ENCODE results near the gene IQGAP2.

Gene IQGAP2

GRCh38 chr5:76402886-76403765 lies at the start of gene IQGAP2:
Gene IQGAP2 (plus strand): TSS chr5:76403285. CDS start chr5:76403546, 261 bp downstream.
- DNase-seq, result peak; percentile 81

- no peak for DNase-seq
Measured at GRCh38 chr5:76356887-76357286, 46.2 kb upstream of the IQGAP2 start.

GRCh38 chr5:76363352-76364225 lies 39.5 kb upstream of the IQGAP2 start:
- DNase-seq, result peak; percentile 98

- DNase-seq, result no peak
Measured at GRCh38 chr5:76364226-76364589, 38.9 kb upstream of the IQGAP2 start.

GRCh38 chr5:76365561-76365960 lies 37.5 kb upstream of the IQGAP2 start:
- no peak for DNase-seq

- DNase-seq, result peak; percentile 51
Measured at GRCh38 chr5:76366596-76366995, 36.5 kb upstream of the IQGAP2 start.

GRCh38 chr5:76367623-76368371 lies 35.3 kb upstream of the IQGAP2 start:
- peak; percentile 32 for DNase-seq

- no peak for DNase-seq
Measured at GRCh38 chr5:76368941-76369340, 34.1 kb upstream of the IQGAP2 start.

- peak; percentile 87 for DNase-seq
Measured at GRCh38 chr5:76369668-76370067, 33.4 kb upstream of the IQGAP2 start.

GRCh38 chr5:76371960-76372322 lies 31.1 kb upstream of the IQGAP2 start:
- DNase-seq, result no peak

- DNase-seq, result peak; percentile 95
Measured at GRCh38 chr5:76372323-76373054, 30.6 kb upstream of the IQGAP2 start.

- DNase-seq, result no peak
Measured at GRCh38 chr5:76376148-76376865, 26.8 kb upstream of the IQGAP2 start.

GRCh38 chr5:76376866-76377230 lies 26.2 kb upstream of the IQGAP2 start:
- peak; percentile 79 for DNase-seq

- DNase-seq, result no peak
Measured at GRCh38 chr5:76378355-76378754, 24.7 kb upstream of the IQGAP2 start.

GRCh38 chr5:76379316-76379715 lies 23.8 kb upstream of the IQGAP2 start:
- DNase-seq, result no peak

GRCh38 chr5:76379855-76380254 lies 23.2 kb upstream of the IQGAP2 start:
- no peak for DNase-seq

- DNase-seq, result peak; percentile 77
Measured at GRCh38 chr5:76380346-76381066, 22.6 kb upstream of the IQGAP2 start.

GRCh38 chr5:76383126-76383832 lies 19.8 kb upstream of the IQGAP2 start:
- no peak for DNase-seq

GRCh38 chr5:76384189-76384588 lies 18.9 kb upstream of the IQGAP2 start:
- DNase-seq, result no peak

GRCh38 chr5:76384705-76385104 lies 18.4 kb upstream of the IQGAP2 start:
- no peak for DNase-seq

All from hematopoietic multipotent progenitor cell treated with erythropoietin and hydrocortisone succinate and interleukin-3 and kit ligand, for 8 days (in vitro differentiated cells).